HG03139 (cell line): Measurements from ENCODE around the gene ADH5.
A peak's percentile ranks its signal among the peaks of the same experiment; 100 is the strongest.
"Not testable (repeated sequence)": the region's sequence is repeated elsewhere in the genome, so short reads cannot be mapped to it uniquely, and the experiment has no call there.

Experiments used
- ATAC-seq: cut with Tn5 transposase; IDR thresholded peaks from one replicate; pipeline ENCODE4 v1.9.1; 2021; ENCODE audit not compliant: unreplicated experiment

The ADH5 gene

DNA sequence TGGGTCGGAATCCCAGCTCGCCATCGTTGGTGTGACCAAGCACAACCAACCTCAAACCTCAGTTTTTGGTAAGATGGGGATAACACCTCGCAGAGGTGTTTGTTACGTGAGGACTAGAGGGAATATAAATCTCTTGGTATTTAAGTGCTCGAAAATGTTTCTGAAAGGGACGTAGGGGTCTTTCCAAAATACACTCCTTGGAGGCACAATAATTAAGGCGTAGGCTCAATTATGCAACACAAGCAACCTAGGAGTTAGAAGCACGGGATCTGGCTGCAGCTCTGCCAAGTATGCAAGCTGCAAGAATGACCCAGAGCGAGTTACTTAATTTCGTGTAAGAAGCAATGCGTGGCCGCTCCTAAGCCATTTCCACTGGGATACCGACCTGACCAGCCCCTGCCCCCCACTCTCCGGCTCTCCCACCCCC is 552 bp downstream of the ADH5 start:
- ATAC-seq, result peak; percentile 16

DNA sequence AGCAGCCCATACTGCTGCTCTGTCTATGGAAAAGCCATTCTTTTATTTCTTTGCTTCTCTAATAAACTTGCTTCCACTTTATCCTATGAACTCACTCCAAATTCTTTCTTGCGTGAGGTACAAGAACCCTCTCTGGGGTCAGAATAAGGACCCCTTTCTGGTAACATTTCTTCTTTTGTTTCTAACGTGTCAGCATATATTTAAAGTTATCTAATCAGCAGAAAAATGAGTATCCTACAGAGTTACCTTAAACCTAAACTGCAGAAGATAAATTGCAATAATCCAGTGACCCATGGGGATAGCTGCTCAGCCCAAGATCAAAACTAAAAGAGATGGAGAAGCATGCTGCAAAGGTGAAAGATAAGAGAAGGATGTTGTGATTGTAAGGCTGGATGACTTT is 4.0 kb downstream of the ADH5 start:
- no peak for ATAC-seq

DNA sequence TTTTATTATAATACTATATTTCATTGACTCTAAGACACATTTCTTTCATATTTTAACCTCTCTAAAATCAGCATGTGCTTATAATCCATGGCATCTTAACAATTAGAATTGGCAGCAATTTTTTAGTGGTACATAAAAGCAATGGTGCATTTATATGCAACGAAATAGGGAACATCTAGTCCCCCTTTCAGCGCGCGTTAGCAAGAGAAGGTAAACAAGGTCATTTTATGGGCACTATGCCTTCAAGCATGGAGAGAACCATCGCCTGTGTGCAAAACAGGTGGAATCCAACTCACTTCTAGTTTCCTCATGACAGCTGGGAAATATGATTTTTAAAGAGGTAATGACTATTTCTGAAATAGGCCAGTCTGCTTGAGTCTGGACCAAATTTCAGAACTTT is 6.4 kb downstream of the ADH5 start:
- ATAC-seq, result no peak

GRCh38 chr4:99080869-99081268 is 7.7 kb downstream of the ADH5 start:
- not testable (repeated sequence) for ATAC-seq

- no peak for ATAC-seq
Measured at GRCh38 chr4:99079625-99080295, 8.8 kb downstream of the ADH5 start.

DNA sequence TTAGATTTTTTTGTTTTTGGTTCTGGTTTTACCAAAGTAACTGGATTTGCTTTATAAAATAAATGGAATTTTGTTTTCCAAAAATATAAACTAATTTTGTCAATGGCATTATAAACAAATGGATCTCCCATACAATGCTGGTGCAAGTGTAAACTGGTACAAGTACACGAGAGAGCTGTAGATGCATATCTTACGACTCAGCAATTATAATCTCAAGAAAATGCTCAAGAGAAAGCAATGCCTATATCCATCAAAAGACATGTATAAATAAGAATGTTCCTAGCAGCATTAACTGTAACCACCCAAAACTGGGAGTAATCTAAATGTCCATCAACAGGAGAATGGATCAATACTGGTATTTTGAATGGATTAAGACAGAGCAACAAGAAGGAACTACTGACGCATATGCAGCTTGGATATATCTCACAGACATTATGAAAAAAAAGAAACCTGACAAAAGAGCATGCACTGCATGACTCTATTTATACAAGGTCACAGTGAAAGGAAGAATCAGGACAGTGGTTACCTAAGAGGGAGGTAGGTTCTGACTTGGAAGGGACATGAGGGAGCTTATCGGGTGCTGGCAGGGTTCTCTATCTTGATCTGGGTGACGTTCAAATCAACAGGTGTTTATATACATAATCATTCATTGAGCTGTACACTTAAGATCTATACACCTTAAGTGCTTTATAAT is 9.5 kb downstream of the ADH5 start:
- ATAC-seq, result no peak

DNA sequence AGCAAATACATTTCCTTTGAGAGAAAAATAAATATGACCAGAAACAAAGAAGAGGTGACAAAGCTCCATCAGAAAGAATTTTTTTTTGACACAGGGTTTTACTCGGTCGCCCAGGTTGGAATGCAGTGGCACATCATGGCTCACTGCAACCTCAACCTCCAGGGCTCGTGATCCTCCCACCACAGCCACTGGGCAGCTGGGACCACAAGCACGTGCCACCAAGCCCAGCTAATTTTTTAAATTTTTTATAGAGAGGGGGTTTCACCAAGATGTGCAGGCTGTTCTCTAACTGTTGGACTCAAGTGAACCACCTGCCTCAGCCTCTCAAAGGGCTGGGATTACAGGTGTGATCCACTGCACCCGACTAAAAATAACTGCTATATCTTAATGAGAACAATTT is 10.3 kb downstream of the ADH5 start:
- ATAC-seq, result no peak

DNA sequence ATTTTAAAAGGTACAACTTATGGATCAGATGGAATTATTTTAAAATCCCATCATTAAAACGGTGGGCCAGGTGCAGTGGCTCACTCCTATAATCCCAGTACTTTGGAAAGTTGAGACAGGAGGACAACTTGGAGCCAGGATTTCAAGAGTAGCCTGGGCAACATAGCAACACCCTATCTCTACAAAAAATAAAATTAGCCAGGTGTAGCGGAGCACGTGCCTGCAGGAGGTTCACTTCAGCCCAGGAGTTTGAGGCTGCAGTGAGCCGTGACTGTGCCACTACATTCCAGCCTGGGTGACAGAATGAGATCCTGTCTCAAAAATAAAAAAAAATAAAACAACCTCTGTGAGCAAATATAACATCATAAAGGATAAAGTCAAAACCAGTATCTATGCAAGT is 11.4 kb downstream of the ADH5 start:
- ATAC-seq, result no peak

GRCh38 chr4:99076292-99076976 is 12.2 kb downstream of the ADH5 start:
- ATAC-seq, result no peak

GRCh38 chr4:99074816-99075215 is 13.8 kb downstream of the ADH5 start:
- no peak for ATAC-seq

GRCh38 chr4:99071159-99071558 is 17.4 kb downstream of the ADH5 start:
- ATAC-seq, result no peak

GRCh38 chr4:99067617-99068016 is 21.0 kb downstream of the ADH5 start:
- no peak for ATAC-seq

DNA sequence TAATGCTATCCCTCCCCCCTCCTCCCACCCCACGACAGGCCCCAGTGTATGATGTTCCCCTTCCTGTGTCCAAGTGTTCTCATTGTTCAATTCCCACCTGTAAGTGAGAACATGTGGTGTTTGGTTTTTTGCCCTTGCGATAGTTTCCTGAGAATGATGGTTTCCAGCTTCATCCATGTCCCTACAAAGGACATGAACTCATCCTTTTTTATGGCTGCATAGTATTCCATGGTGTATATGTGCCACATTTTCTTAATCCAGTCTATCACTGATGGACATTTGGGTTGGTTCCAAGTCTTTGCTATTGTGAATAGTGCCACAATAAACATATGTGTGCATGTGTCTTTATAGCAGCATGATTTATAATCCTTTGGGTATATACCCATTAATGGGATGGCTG is 23.1 kb downstream of the ADH5 start:
- not testable (repeated sequence) for ATAC-seq

DNA sequence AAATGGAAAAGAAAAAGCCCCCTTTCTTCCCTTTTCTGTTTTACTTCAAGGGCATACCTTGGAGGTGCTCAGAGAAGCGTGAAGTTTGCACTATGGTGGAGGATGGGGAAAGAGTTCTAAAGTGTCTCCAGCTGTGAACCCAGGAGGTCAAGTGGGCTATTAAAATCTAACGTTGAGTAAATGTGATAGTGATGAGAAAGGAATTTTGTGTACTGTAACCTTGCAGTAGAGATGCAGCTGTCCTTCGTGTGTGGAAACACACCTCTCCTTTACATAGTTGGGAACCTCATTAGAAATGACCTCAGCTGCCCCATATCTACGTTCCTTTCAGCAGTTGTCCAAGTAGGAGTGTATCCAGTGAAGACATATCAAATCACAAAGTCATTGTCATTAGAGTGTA is 26.5 kb downstream of the ADH5 start:
- no peak for ATAC-seq

DNA sequence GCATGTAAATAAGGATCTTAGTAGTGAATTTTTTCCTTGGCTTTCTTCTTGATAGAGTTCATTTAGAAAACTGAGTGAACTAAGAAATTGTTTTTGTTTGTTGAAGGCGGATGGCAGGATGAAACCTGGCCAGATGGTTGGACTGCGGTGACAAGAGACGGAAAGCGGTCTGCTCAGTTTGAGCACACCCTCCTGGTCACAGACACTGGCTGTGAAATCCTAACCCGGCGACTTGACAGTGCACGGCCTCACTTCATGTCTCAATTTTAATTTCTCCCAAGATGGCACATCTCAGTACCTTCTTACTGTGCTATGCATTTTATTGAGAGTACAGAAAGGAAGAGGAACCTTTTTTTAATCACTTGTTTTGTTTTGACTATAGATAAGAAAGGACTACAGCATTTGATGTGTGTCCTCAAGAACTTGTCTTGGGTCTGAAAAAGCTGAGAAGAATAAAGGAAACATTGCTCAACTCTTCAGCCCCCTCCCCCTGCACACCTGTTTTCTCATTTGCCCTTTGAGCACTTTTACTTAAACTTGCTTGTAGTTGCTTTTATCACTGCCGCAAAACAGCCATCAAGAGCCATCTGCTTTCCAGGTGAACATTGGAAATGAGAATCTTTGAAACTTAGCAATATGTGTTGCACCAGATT is 27.4 kb downstream of the ADH5 start:
- ATAC-seq, result no peak

DNA sequence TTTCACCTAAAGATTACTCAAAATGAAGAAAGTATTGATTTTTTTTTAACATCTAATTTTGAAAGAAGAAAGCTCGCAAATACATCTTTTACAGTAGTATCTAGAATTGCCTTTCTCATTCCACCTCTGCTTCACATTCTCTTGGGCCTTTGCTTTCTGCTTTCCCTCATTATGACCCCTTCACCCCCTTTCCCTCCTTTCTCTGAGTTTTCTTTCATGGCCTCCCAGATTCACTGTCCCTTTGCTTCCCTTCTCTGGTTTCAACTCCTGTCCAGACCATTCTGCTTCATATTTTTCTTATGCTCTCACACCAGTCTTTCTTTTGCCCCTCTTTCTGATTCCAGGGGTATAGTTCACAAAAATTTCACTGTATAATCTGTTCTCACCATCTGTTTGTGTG is 29.0 kb downstream of the ADH5 start:
- no peak for ATAC-seq

- ATAC-seq, result no peak
Measured at GRCh38 chr4:99058228-99058627, 30.4 kb downstream of the ADH5 start.

- peak; percentile 48 for ATAC-seq
Measured at GRCh38 chr4:99054428-99054994, 34.1 kb downstream of the ADH5 start.

DNA sequence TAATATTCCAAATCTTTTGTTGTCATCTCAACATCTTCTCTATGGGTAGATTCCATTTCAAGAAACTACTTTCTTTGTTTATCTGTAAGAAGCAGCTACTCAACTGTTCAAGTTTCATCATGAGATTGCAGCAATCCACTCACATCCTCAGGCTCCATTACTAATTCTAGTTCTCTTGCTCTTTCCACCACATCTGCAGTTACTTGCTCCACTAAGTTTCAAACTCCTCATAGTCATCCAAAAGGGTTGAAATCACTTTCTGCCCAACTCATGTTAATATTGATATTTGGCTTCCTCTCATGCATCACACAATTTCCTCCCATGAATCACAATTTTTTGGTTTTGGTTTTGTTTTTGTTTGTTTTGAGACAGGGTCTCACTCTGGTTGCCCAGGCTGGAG is 35.7 kb downstream of the ADH5 start:
- no peak for ATAC-seq

DNA sequence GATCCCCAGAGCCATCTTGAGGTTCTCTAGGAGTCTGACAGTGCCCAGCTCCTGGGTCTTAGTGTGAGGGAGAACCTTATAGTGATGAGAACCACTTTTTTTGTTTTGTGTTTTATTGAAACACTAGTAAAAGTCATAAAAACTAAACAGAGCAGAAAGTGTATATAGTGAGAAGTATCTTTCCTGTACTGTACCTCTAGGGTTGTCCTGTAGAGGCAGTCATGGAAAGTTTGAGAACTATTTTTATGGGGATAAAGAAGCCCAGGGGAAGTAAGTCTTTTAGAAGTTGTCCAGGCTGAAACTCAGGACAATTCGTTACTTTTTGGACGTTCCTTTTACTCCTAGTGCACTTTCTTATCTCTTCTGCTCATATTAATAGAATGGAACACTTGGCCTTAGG is 40.9 kb downstream of the ADH5 start:
- no peak for ATAC-seq

DNA sequence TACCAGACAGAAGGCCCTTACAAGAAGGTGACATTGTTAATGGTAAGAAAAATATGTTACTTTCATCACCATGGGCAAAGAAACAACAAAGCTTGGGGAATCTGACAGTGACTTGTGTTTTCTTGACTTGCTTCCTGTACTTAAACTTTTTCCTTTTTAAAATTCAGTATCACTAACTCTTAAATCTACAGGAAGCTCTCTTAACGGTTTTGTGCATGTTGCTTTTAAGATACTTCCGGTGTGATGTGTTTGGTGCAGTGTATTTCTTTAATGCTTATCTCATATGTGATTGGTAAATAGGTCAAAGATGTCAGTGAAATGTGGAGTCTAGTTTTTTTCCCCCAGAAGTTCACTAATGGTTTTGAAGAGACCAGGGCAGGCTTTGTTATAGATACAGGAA is 45.2 kb downstream of the ADH5 start:
- no peak for ATAC-seq
